GM12891 (cell line): ENCODE data around the gene MXI1.

Experiments
- POLR2A ChIP-seq: IDR thresholded peaks from 2 replicates; pipeline ENCODE4 v1.6.1; 2011; ENCODE audit warnings: low read depth, low read length, control low read depth
- POLR2AphosphoS5 ChIP-seq: IDR thresholded peaks from 2 replicates; pipeline ENCODE4 v1.6.1; 2011; ENCODE audit warnings: low read depth, low read length, control low read depth
- TAF1 ChIP-seq: IDR thresholded peaks from 2 replicates; pipeline ENCODE4 v1.6.1; 2011; ENCODE audit warnings: low read depth, low read length, control low read depth

DNA sequence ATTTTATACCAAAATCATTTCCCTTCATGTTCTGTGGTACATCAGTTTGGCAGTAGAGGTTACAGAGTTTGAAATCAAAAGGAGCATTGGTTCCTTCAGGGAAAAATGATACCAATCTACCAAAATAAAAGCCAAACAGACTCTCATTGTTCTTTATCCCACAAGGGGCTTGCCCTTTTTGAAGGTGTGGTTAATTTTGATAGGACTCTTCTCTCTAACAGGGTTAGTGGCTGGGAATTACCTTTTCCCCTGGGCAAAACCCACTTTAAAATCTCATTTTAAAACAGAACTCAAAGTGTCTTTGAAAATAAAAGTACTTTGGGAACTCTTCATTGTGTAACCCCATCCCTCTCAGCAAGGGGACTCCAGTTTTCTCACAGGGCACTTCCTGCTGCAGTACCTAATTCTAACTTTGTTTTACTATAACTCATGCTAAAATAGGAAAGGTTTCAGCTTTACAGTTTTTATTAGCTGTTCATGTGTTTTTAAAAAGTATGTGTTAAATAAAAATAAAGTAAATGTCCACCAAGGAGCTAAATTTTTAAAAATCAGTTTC, 66.7 kb downstream of the MXI1 start:
- TF ChIP-seq TAF1 (no peak), POLR2A (no peak), POLR2AphosphoS5 (no peak)
